ENCODE measurements around the gene GIPR.

GRCh38 chr19:45646345-45646698 is 21.7 kb upstream of the GIPR start:
- TF ChIP-seq CTCF (IDR thresholded peaks at IDR 0.05) (no peak), POLR2A (IDR thresholded peaks at IDR 0.05) (no peak)
